Heart right ventricle (tissue), 16 donors: ENCODE measurements around the gene THSD7A. TPM values are rescaled to one million over a fixed set of nuclear protein-coding genes. Genes with fewer than 3 reads are reported as not detected.

Source experiments
- ATAC-seq, 8 donors: fragments of 200-7000 bp; cut with Tn5 transposase; one replicate each; pipeline ENCODE4 v1.9.1; 2020; ENCODE audit warnings: mild to moderate bottlenecking in 8 of 8, moderate library complexity in 8 of 8, moderate number of reproducible peaks in 1 of 8
- DNase-seq, 2 donors: peaks; one replicate each; pipeline ENCODE4 v3.0.0-alpha.2; 2020
- H3K27ac ChIP-seq, 10 donors: fragments of 200-600 bp; sonication (generic) in 2 of 10; one replicate each; pipeline versions ENCODE4 v1.5.0 to v1.8.0; 2020 to 2022; ENCODE audit warnings: mild to moderate bottlenecking in 3 of 10
- H3K27me3 ChIP-seq, 7 donors: fragments of 200-600 bp; one replicate each; pipeline ENCODE4 v1.8.0; 2021 to 2022; ENCODE audit warnings: mild to moderate bottlenecking in 2 of 7
- H3K36me3 ChIP-seq, 9 donors: fragments of 200-600 bp; sonication (generic) in 1 of 9; one replicate each; pipeline versions ENCODE4 v1.5.0 to v1.8.0; 2020 to 2022; ENCODE audit warnings: mild to moderate bottlenecking in 2 of 9
- H3K4me1 ChIP-seq, 9 donors: fragments of 200-600 bp; sonication (generic) in 1 of 9; one replicate each; pipeline versions ENCODE4 v1.5.0 to v1.8.0; 2020 to 2022; ENCODE audit warnings: mild to moderate bottlenecking in 4 of 9
- H3K4me3 ChIP-seq, 10 donors: fragments of 200-600 bp; sonication (generic) in 2 of 10; one replicate each; pipeline versions ENCODE4 v1.5.0 to v1.8.0; 2020 to 2022; ENCODE audit warnings: mild to moderate bottlenecking in 7 of 10, moderate library complexity in 2 of 10
- H3K9me3 ChIP-seq, 11 donors: fragments of 200-600 bp in 10 of 11; sonication (generic) in 2 of 11; one replicate each; pipeline versions ENCODE4 v1.5.0 to v1.8.0; 2013 to 2022; ENCODE audit warnings: mild to moderate bottlenecking in 2 of 11, control low read depth in 1 of 11, moderate library complexity in 1 of 11
- WGBS, 2 donors: extraction: QIAGEN DNeasy Blood & Tissue Kit; methylation state at CpG; one replicate each; pipeline ENCODE4 v1.1.7; 2013; ENCODE audit warnings: inconsistent platforms in 1 of 2; 5-methylcytosine and 5-hydroxymethylcytosine counted together
- intact Hi-C, 10 donors: fragments of 100-400 bp; cut with DNase I; formaldehyde crosslinking; loops; one replicate each; pipeline versions ENCODE4 v1.11.1 to v1.14.2; 2022
- long read RNA-seq, 3 donors: library from polyadenylated mRNA; unstranded; transcript quantifications; one replicate each; pipeline ENCODE4 v2.0.0, GENCODE V29; 2020 to 2021
- polyA plus RNA-seq, 2 donors: library from polyadenylated mRNA; stranded (reverse); fragments of 200-250 nt; gene quantifications; one replicate each; pipeline ENCODE4 v1.2.3, GENCODE V29; 2013
- total RNA-seq, 10 donors: library from RNA; stranded (reverse); fragmentation: NEBNext Ultra II Directional in 3 of 10; extraction: Animal tissue kit (Norgen Biotek cat#: 25700) in 3 of 10; gene quantifications; one replicate each; pipeline versions ENCODE4 v1.2.1 to v1.2.4, GENCODE V29; 2021 to 2023
- TF ChIP-seq, protein P1 (sequence below), 9 donors: fragments of 200-600 bp; sonication (generic) in 2 of 9; IDR thresholded peaks; one replicate each; pipeline versions ENCODE4 v1.5.0 to v1.8.0; 2021 to 2022; ENCODE audit warnings: antibody characterized with exemption in 9 of 9, mild to moderate bottlenecking in 5 of 9, moderate library complexity in 1 of 9
- donor health status: Arrhythmogenic right ventricular cardiomyopathy.
- donor health status: ischemic (EF 13 %, LVEDD 7.1; RV severe dilation, severe dysfunction).
- donor health status: healthy with polysubstance abuse.
- donor health status: DM: no; HTN: yes; CAD: no.
- donor health status: DM: no; HTN: no; CAD: no.
- donor health status: ischemic (EF 25% LVEDD 6.9; RV normal size, moderate dysfunction).
- donor health status: ischemic (EF 25% LVEDD 5.7; RV mildly dilated, moderate dysfunction).
- donor health status: healthy.
- donor health status: DM: yes; HTN: yes; CAD: no.
- donor health status: Ischemic cardiomyopathy.
- donor health status: ischemic (EF 35%, LVEDD 5.7; RV mildly dilated, moderate dysfunction).
- donor health status: nonischemic (EF 11% LVEDD 7.7; RV severe dilation, severe dysfunction).
- donor health status: DM: yes; HTN: yes; CAD: no.
- donor health status: PGD.
- donor health status: ischemic (EF 29% LVEDD 5.4; RV normal size, mild dysfunction).
- donor health status: nonischemic (EF 23%, LVEDD 6.1; RV moderate dilation, normal function).

Gene THSD7A, protein sequence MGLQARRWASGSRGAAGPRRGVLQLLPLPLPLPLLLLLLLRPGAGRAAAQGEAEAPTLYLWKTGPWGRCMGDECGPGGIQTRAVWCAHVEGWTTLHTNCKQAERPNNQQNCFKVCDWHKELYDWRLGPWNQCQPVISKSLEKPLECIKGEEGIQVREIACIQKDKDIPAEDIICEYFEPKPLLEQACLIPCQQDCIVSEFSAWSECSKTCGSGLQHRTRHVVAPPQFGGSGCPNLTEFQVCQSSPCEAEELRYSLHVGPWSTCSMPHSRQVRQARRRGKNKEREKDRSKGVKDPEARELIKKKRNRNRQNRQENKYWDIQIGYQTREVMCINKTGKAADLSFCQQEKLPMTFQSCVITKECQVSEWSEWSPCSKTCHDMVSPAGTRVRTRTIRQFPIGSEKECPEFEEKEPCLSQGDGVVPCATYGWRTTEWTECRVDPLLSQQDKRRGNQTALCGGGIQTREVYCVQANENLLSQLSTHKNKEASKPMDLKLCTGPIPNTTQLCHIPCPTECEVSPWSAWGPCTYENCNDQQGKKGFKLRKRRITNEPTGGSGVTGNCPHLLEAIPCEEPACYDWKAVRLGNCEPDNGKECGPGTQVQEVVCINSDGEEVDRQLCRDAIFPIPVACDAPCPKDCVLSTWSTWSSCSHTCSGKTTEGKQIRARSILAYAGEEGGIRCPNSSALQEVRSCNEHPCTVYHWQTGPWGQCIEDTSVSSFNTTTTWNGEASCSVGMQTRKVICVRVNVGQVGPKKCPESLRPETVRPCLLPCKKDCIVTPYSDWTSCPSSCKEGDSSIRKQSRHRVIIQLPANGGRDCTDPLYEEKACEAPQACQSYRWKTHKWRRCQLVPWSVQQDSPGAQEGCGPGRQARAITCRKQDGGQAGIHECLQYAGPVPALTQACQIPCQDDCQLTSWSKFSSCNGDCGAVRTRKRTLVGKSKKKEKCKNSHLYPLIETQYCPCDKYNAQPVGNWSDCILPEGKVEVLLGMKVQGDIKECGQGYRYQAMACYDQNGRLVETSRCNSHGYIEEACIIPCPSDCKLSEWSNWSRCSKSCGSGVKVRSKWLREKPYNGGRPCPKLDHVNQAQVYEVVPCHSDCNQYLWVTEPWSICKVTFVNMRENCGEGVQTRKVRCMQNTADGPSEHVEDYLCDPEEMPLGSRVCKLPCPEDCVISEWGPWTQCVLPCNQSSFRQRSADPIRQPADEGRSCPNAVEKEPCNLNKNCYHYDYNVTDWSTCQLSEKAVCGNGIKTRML (N-terminal part only)
- total RNA-seq = 1 to 10 TPM in 9 of 10 donors, under 1 TPM in 1; 0.67 to 3.4 (median 1.7) TPM
- polyA plus RNA-seq = under 1 TPM; 0.22 to 0.49 TPM
- long read RNA-seq, donor 1, partial matches to known transcripts = 0 of 2 reads
- long read RNA-seq, donor 1, other reads (novel, unspliced or antisense) = 2 of 2 reads
- long read RNA-seq, donor 2 = 0 reads
- long read RNA-seq, donor 3, partial matches to known transcripts = 0 of 1 reads
- long read RNA-seq, donor 3, other reads (novel, unspliced or antisense) = 1 of 1 reads

DNA sequence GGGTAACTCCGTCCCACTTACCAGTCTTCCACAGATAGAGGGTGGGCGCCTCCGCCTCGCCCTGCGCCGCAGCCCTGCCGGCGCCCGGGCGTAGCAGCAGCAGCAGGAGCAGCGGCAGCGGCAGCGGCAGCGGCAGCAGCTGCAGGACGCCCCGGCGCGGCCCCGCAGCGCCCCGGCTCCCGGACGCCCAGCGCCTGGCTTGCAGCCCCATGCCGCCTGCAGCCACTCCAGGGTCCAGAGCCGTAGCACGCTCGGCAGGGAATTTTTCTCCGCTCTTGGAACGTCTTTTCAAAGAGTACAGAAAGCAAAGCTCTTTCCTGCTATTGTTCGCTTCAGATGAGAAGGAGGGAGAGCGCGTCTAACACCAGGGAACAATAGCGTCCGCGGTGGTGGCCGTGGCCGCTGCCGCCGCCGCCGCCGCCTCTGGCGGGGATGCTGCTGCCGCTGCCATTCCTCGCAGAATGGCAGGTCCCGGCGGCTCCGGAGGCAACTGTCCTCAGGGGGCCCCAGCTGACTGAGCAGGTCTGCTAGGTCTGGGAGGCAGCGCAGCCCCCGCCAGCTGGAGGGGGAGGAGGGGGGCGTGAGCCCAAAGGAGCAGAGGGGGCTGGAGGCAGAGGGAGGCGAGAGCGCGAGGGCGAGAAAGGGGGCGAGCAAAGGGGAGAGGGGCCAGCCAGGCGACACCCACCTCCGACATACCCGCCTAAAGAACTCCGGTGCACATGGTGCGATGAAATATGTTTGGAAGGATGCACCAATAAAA is at the start of gene THSD7A:
Gene THSD7A (minus strand): TSS at position 463 of the 760 bp plus-strand sequence. CDS start 252 bp downstream, at position 211.
- ATAC-seq (peak; percentile 83 to 94 (median 88)), DNase-seq (peak; percentile 23 to 48)
- H3K36me3 ChIP-seq = no peaks in the 10 kb centered on the region
- H3K9me3 ChIP-seq = peaks cover 0 to 9% (median 0%) of the 10 kb centered on the region in 11 donors
- peaks cover 0 to 23% (median 0%) of the 10 kb centered on the region in 7 donors for H3K27me3 ChIP-seq
- H3K27ac ChIP-seq = peak within 1 kb of the TSS; percentile 0 to 72 (median 56)
- H3K4me3 ChIP-seq = peak within 1 kb of the TSS; percentile 30 to 75 (median 62)
- intact Hi-C loops = loop anchor here in 6 of 10 donors (5.0 to 10.0 kb wide), 5 partner anchors 397 to 663 kb away; no protein-coding TSS in a partner anchor
- H3K4me1 ChIP-seq = peaks cover 0 to 25% (median 13%) of the 10 kb centered on the region in 9 donors
- TF ChIP-seq, protein P1, sequence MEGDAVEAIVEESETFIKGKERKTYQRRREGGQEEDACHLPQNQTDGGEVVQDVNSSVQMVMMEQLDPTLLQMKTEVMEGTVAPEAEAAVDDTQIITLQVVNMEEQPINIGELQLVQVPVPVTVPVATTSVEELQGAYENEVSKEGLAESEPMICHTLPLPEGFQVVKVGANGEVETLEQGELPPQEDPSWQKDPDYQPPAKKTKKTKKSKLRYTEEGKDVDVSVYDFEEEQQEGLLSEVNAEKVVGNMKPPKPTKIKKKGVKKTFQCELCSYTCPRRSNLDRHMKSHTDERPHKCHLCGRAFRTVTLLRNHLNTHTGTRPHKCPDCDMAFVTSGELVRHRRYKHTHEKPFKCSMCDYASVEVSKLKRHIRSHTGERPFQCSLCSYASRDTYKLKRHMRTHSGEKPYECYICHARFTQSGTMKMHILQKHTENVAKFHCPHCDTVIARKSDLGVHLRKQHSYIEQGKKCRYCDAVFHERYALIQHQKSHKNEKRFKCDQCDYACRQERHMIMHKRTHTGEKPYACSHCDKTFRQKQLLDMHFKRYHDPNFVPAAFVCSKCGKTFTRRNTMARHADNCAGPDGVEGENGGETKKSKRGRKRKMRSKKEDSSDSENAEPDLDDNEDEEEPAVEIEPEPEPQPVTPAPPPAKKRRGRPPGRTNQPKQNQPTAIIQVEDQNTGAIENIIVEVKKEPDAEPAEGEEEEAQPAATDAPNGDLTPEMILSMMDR (IDR thresholded peaks at IDR 0.05) = peak in 4 of 9 donors; percentile 4 to 33 (median 12)
- 1 to 2% methylated on average over 62 of the region's 62 CpGs for WGBS, 2 donors

DNA sequence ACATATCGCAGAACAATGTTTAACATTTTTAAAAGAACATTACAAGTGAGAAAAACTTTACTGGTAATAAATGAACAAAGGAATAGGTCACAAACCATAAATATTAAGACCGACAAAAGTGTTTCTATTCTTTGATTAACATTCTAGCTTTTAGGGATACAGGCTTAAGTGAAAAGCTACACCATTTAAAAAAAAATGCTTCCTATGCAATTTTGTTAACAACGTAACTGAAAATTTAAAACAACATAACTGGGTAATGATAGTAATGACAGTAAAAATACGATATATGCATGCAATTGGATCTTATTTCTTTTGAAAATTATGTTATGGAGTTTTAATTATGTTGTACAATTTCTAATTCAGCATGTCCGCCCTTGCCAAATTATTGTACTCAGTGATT is 49.7 kb upstream of the THSD7A start:
- Histone ChIP-seq H3K36me3 (no peaks in the 10 kb centered on the region), H3K9me3 (peaks cover 0 to 23% (median 0%) of the 10 kb centered on the region in 11 donors), H3K4me3 (no peak overlapping the region), H3K27me3 (no peaks in the 10 kb centered on the region), H3K4me1 (no peaks in the 10 kb centered on the region), H3K27ac (no peak overlapping the region)
- DNase-seq (no peak), ATAC-seq (no peak)
- 74 to 89% methylated on average over 5 of the region's 5 CpGs for whole genome bisulfite sequencing, 2 donors
- intact Hi-C loops = no loop called here
- TF ChIP-seq, protein P1 (IDR thresholded peaks at IDR 0.05) = no peak

DNA sequence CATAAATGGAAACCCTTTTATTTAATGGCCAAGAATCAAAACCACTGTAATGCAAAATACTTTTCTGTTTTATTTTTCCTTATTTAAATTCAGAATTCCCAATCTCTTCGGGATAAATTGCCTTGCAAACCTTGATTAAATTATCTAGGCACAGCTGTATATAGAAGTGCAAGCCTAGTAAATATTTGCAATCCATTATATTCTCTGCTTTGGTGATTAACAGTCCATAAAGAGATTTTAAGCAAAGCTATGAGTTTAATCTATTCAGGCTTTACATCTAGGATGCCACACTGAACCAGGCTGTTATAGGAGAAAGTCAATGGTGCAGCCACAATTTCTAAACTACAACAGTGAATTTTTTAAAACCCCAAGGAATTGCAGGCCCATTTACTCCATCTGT is 43.6 kb upstream of the THSD7A start:
- Histone ChIP-seq H3K36me3 (no peaks in the 10 kb centered on the region), H3K9me3 (peaks cover 0 to 15% (median 0%) of the 10 kb centered on the region in 11 donors), H3K27me3 (no peaks in the 10 kb centered on the region), H3K27ac (no peak overlapping the region), H3K4me1 (no peaks in the 10 kb centered on the region), H3K4me3 (no peak overlapping the region)
- WGBS, 2 donors = 85 to 91% methylated on average over 1 of the region's 1 CpG
- DNase-seq (no peak), ATAC-seq (no peak)
- TF ChIP-seq, protein P1 (IDR thresholded peaks at IDR 0.05) = no peak
- intact Hi-C loops = no loop called here
